GM21360 (cell line): ENCODE measurements around the gene NOS1.

Experiments used
- ATAC-seq: cut with Tn5 transposase; IDR thresholded peaks from one replicate; pipeline ENCODE4 v1.9.1; 2021; ENCODE audit warnings: mild to moderate bottlenecking, moderate library complexity; ENCODE audit not compliant: unreplicated experiment

Gene NOS1

DNA sequence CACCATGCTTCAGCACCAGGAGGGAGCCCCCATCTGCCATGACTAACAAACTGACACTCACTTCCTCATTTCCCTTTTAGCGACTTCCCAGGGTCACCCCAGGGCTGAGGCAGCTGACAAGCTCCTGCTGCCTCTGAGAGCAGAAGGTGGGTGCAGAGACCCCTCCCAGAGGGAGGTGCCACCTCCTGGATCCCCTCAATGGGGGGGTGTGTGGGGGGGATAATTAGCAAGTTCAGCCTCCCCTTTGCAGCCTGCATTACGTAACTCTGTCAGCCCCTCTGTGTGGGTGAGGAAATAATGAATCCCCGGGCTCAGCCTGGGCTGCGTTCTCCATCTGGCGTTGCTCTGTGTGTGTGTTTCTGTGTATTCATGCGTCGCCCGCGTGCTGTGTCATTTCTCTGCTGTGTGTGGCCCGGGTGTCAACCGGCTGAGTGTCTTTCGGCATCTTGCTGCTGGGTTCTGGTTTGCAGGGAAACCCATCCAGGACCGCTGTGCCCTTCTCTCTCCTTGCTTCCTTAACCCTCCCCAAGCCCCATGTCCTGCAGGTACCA, 28.0 kb downstream of the NOS1 start:
- no peak for ATAC-seq

DNA sequence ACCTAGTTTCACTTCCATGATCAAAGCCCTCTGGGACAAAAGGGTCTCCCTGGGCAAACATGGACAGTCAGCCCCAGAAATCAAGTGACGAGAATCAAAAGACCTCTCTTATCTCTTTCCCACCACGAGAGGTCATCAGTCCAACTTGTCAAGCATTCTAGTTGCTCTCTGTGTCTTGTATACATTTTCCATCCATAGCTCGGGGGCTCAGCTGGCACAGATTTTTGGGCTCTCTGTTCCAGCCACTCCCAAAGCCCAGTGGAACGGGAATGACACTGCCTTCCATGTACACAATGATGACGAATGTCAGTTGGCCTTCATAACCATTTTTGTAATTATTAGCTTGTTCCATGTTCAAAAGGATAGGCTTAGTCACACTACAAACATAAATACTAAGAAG, 29.7 kb downstream of the NOS1 start:
- ATAC-seq, result no peak

DNA sequence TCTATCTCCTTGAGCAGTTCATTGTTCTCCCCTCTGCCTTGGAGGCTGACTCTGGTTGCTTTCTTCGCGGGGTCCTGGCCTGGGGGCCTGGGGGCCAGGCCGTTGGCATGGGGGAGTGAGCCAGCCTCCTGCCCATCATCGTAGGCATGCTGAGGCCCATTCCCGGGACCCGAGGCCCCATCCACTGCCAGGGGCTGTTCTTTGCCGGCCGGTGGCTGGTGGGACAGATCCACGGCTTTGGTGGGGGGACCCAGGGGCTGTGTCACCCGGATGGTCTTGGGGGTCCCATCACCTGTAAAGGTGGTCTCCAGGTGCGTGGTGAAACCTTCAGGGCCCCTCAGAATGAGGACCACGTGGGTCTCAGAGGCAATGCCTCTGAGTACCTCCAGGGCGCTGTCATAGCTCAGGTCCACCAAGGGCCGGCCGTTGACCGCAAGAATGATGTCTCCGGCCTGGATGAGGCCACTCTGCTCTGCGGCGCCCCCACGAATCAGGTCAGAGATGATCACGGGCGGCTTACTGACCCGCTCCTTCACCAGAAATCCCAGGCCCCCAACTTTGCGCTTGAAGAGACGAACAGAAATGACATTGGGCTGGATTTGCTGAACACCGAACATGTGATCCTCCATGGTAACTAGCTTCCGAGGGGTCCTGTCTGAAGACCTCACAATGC, 30.8 kb downstream of the NOS1 start:
- ATAC-seq, result no peak

DNA sequence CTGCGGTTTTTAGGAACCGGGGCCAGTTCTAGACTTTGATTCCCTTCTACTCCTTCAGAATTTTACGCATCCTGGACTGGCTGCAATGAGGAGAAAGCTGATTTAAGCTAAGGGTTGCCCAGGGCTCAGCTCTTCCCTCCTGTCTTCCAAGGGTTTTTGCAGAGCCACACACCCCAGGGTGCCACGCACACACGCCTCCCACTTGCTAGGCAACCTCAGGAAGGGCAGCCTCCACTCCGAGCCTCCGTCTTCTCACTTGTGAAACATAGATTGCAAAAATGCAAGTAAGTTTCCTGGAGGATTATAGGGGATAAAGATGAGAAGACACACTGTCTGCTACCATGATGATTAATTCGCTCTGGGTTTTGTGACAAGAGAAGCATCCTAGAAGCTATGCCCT, 31.7 kb downstream of the NOS1 start:
- no peak for ATAC-seq

DNA sequence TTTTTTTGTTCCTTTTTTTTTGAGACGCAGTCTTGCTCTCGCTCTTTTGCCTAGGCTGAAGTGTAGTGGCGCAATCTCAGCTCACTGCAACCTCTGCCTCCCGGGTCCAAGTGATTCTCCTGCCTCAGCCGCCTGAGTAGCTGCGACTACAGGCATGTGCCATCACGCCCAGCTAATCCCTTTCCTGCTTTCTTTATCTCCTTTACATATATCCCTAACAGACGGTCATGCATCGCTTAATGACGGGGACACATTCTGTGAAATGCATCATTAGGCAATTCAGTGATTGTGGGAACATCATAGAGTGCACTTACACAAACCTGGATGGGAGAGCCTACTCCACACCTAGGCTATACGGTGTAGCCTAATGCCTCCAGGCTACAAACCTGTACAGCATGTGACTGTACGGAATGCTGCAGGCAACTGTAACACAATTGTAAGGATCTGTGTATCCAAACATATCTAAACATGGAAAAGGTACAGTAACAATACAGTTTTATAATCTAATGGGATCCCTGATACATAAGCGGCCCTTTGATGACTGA, 32.8 kb downstream of the NOS1 start:
- no peak for ATAC-seq

DNA sequence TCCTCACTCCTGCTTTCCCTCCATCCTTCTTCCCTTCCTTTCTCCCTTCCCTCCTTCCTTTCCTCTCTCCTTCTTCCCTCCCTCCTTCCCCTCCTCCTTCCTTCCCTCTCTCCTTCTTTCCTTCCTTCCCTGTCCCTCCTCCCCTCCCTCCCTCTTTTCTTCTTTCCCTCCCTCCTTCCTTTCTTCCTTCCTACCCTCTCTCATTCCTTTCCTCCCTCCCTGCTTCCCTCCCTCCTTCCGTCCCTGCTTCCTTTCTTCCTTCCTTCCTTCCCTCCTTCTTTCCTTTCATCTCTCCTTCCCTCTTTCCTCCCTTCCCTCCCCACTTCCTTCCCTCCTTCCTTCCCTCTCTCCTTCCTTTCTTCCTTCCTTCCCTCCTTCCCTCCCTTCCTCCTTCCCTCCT, 39.0 kb downstream of the NOS1 start:
- ATAC-seq, result no peak

DNA sequence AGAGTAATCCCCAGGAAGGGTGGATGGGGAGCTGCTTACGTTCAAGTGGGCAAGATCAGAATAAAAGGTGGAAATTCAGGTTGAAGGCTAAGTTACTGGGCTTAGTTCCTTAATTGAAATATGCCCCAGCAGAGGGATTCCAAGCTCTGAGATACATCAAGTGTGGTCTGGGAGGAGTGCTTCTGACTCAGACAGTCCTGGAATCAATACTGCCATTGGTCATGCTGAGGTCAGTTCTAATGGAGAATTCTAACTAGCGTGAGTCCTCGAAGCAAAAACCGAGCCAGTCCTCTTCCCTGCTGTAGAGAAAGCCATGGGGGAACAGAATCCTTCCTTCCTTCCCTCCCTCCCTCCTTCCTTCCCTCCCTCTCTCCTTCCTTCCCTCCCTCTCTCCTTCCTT, 39.9 kb downstream of the NOS1 start:
- ATAC-seq, result no peak

DNA sequence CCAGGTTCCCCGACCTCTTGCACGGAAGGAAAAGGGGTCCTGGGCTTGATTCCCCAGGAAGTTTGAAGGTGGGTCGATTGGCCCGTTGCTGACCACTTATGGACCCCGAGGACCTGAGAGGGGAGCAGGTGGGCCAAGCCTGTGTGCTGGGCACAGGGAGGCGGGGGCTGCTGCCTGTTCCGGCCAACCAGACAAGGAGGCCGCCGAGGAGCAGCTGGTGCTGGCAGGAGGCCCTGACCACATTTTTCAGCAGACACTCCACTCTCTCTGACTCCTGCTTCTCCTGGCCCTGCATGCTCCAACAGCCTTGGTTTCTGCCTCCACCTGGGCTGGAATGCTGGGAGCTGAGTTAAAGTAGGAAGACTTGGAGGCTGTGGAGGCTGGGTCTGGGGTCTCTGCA, 42.8 kb downstream of the NOS1 start:
- ATAC-seq, result no peak

DNA sequence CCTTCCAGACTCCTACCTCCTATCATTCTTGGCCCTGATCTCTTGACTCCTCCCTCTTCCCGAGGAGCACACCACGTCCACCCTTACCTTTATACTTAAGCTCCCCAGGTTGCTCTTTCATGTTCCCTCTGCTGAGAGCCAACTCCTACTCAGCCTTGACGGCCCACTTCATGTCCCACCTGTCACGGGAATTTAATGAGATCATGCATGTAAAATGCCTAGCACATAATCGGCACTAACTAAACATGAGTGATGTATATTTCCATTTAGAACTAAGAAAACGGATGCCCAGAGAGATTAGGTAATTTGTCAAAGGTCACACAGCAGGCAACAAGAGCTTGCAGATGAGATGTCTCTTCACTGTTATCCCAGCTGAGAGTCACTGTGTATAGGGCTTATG, 45.1 kb downstream of the NOS1 start:
- no peak for ATAC-seq

DNA sequence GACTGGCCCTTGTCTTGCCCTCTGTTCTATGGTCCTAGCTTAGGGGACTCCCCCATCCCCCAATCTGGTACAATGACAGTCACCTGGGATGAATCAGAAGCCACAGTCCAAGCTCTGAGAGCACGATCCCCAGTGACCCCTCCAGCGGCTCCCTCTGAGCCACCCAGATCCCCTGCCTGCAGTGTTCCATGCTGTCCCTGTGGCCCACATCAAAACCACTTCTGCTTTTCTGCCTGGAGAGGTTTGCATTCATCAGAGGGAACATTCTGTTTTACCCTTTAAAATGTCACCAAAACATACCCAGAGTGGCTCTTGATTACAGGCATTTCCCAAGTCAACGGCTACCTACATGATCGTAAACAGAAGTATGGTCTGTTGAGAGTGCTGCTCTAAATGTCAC, 47.5 kb downstream of the NOS1 start:
- ATAC-seq, result no peak

DNA sequence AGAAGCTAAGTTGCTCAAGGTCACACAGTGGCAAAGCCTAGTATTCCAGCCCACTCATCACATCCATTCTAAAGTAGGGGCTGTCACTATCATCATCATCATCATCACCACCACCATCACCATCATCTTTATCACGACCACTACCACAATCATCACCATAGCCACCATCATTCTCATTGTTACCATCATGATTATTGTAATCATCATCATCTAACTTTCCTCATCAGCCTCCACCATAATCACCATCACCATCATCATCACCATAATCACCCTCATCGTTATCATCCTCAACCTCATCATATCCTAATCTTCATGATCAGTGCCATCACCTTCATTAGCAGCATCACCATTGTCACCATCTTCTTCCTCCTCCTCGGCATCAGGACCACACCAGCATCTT, 48.7 kb downstream of the NOS1 start:
- ATAC-seq, result no peak

DNA sequence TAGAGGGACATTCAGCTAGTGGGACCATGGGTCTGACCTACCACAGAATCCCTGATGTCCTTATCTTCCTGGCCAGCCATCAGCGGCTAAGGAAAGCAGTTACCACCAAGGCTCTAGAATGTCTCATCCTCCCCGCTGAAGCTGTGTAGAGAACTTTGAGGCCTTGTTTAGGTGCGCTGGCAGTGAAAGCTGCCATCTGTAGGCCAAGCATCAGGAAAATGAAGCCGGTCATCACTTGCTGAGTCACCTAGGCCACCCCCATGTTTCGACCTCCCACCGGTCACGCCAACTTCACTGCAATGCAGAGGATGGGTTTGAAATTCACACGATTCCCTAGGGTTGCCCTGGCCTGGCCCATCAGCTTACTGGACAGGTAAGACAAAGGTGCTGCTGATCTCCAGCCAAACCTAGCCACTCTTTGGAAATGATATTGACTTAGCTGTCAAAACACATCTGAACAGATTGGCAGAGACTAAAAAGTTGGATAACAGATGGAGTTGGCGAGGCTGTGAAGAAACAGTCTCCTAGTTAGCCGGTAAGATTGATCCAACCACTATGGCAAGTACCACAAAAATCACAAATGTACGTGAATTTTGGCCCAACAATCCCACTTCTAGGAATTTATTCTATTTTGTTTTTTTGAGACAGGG, 52.0 kb downstream of the NOS1 start:
- no peak for ATAC-seq

DNA sequence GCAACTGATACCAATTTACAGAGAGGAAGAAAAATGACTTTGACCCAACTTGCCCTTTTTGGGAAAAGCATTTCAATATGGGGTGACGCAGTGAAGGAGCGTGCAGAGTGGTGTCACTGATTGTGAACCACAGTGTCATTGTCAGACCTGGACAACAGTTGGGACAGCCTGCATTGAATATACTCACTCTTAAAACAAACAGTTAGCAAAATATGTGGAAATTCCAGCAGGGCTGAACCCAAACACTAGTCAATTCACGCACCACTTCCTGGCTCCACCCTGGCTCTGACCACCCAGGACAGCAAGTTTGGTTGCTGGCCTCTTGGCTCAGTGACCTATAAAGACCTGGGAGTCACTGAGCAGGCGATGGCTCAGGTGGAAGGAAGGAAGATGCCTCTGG, 61.3 kb downstream of the NOS1 start:
- ATAC-seq, result no peak

DNA sequence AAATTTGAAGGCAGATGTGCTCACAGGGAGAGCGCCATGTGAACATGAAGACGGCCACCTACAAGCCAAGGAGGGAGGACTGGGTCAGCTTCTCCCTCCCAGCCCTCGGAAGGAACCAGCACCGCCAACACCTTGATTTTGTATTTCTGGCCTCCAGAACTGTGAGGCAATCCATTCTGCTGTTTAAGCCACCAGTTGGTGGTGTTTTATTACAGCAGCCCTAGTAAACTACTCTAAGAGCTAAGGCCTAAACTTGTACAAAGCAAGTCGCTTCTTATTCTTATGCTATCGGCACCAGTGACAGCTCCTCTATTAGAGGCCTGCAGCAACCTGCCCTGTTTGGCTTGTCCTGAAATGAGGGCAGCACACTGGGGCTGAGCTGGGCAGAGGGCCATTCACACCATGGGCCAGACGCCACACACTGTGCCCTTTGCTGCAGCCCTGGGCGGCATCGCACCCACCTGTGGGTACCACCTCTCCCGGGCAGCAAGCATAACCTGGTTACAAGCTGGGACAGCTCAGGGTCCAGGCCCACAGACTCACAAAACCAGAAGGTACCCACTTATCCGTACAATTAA, 62.7 kb downstream of the NOS1 start:
- no peak for ATAC-seq

DNA sequence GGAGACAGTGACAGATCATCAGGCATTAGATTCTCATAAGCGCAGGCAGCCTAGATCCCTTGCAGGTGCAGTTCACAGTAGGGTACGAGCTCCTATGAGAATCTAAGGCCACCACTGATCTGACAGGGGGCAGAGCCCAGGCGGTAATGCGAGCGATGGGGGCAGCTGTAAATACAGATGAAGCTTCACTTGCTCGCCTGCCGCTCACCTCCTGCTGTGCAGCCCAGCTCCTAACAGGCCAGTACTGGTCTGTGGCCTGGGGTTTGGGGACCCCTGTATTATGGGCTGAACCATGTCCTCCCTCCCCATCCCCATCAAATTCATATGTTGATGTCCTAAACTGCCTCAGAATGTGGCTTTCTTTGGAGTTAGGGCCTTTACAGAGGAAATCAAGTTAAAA, 63.2 kb downstream of the NOS1 start:
- no peak for ATAC-seq

DNA sequence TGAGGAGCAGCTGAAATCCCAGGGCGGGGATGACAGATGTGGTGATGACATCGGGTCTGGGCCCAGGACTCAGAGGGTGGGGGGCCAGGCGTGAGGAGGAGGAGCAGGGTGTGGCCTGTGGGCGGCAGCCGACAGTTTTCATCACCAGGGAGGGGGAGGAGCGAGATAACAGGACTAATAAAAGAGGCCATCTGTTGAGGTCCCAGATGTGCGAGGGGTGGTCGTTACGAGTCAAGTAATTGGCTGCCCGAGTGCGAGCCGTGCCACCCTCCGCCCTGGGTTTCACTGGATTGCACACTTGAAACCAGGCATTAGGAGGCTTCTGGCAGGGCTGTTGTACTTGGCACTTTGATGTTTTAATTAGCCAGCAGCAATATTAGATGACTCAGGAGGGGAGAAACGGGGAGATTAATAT, 67.2 kb downstream of the NOS1 start:
- ATAC-seq, result no peak

DNA sequence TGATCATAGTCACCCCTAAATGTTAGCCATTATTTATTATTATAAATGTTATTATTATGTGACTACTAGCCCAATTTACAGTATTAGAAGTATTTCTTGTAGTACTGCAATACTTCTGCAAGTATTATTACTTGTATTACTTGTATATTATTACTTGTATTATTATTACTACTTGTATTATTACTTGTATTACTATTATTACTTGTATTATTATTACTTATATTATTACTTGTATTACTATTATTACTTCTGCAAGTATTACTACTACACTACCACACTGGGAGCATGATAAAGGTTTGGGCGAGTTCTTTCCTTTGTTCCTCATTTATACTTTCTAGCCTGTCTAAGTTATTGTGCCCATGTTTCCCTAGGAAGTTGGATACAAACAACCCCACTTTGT, 67.9 kb downstream of the NOS1 start:
- no peak for ATAC-seq

DNA sequence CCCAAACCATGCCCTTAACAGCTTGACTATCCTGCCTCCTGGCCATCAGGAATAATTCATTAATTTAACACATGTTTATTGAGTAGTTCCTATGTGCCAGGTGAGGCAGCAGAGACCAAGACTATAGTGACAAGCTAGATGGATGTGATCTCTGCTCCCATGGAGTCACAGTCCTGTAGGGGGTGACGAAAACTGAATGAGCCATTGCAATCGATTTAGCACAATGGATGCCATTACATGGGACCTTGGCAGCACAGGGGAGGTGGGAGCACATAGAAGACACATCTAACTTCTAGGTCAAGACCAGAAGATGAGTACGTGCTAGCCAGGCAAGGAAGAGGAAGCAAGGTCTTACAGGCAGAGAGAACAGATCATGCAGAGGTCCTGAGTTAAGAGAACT, 68.7 kb downstream of the NOS1 start:
- ATAC-seq, result no peak

DNA sequence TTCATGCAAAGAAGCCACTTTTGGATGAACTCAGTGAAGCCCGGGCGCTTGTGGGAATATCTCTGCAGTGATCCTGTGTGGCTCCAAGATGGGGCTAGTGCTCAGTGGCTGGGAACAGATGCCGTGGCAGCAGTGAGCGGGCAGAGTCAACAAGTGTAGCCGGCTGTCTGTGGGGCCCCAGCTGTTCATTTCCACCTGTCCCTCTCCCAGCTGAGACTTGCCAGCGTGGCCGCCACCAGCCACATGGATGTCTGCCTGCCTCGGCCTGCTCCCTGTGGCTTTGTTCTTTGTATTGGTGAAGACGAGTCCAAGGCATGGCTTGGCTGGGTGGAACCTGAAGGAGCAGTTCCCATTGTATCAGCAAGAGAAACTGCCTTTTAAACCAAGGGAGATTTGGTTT, 77.3 kb downstream of the NOS1 start:
- ATAC-seq, result no peak

DNA sequence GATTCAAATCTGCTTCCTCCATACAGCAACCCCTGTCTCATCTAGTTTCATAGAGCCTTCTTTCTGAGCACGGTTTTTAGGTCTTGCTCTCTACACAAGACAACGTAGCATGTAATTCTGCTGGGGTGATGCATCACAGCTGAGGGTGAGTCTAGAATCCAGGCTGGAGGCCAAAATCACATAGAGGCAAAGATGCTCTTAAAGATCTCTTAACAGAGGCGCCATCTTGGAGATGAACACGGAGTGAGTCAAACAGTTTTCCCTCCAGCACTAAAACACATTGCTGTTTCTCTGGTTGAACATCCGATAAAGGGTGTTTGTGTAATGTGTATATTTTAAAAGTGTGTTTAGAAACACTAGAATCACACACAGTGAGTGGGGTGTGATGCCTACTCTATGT, 78.9 kb downstream of the NOS1 start:
- no peak for ATAC-seq

DNA sequence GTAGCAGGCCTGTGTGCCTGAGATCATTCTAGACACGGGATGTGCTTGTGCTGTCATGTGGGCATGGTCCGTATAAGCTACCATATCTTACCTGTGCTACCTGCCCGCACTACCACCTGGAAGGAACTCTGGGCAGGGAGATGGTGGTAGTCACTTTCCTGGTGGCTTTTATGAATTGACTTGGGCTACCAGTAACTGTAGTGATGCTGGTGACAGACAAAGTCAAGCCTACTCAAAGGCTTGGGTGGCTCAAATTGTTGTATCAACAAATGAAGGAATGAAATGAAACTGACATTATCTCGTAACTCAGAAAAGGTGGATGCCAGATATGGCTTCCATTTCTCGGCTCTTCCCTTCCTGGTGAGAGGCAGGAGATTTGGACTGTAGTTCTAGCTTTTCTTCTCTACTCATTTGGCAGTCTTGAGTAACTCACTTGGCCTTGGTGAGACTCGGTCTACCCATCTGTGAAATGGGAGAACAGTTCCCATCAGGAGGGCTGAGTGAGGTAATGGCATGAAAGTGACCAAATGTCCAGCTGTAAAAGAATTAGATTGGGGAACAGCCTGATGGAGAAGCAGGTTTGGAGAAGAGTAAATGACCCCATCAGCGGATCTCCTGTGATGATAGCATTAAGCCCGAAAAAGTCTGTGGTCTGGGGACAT, 81.3 kb downstream of the NOS1 start:
- ATAC-seq, result no peak

DNA sequence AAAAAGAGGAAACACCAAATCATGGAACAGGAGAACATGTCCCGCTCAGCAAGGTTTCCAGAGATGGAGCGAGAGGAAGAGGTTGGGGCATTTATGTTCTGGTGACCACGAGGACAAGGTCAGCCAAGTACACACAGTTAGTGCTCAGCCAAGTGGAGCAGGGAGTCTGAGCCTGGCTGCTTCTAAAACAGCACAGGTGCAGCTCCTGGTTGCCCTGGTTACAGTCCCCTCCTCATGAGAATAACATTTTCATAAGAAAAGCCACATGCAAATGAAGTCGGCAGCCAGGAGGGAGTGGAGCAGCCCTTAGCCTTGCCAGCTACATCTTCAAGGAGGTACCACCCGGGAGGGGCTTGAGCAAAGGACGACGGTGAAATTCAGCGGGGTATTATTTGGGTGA, 81.8 kb downstream of the NOS1 start:
- no peak for ATAC-seq
